ENCODE results near the gene IFNG. TPM values are rescaled to one million over a fixed set of nuclear protein-coding genes. Genes with fewer than 3 reads are reported as not detected.

IFNG gene
- total RNA-seq, 1 experiment from 2014 or later, result not detected

GRCh38 chr12:68176257-68176656, 16.7 kb upstream of the IFNG start:
- no peak overlapping the region for H3K14ac ChIP-seq (ENCODE audit: insufficient read depth, low read length)
- H3K18ac ChIP-seq (ENCODE audit: insufficient read length, low read depth, low read length), result no peak overlapping the region
- H3T11ph ChIP-seq (ENCODE audit: low read length), result no peak overlapping the region
- H4K20me1 ChIP-seq (ENCODE audit: control insufficient read depth, insufficient read depth, insufficient read length), result no peaks in the 10 kb centered on the region
- no peak overlapping the region for H2AFZ ChIP-seq (ENCODE audit: low read length)
- no peaks in the 10 kb centered on the region for H3K27me3 ChIP-seq (ENCODE audit: insufficient read depth, low read length)
- H2BK15ac ChIP-seq (ENCODE audit: low read depth, low read length), result no peak overlapping the region
- no peak overlapping the region for H3K27ac ChIP-seq (ENCODE audit: insufficient read length, low read depth, low read length)
- no peaks in the 10 kb centered on the region for H3K79me1 ChIP-seq (ENCODE audit: insufficient read depth, low read depth, low read length, poor library complexity, severe bottlenecking)
- Mint-ChIP-seq H3K27ac (no peak overlapping the region), H3K4me3 (no peak overlapping the region), H3K27me3 (ENCODE audit: low read depth) (no peaks in the 10 kb centered on the region), H3K4me1 (peaks cover 4 to 7% of the 10 kb centered on the region in 2 experiments), H3K36me3 (ENCODE audit: insufficient read depth in 1 of 3, low read depth in 3 of 3) (no peaks in the 10 kb centered on the region; a peak in 1 of 7 replicates), H3K9me3 (peaks cover 0 to 2% of the 10 kb centered on the region in 2 experiments; a peak in 1 of 5 replicates)
- TF ChIP-seq CTCF (conservative IDR thresholded peaks at IDR 0.05), result no peak
- H3K79me2 ChIP-seq (ENCODE audit: insufficient read depth, low read length), result no peaks in the 10 kb centered on the region
- H3K4me1 ChIP-seq (ENCODE audit: insufficient read depth, low read length), result no peaks in the 10 kb centered on the region
- no peak overlapping the region for H3K56ac ChIP-seq (ENCODE audit: insufficient read length, low read depth, low read length)
- no peak overlapping the region for H2AK5ac ChIP-seq (ENCODE audit: insufficient read length, low read length)
- H3K23ac ChIP-seq (ENCODE audit: insufficient read length, low read depth, low read length), result no peak overlapping the region
- no peak overlapping the region for H2BK5ac ChIP-seq (ENCODE audit: insufficient read length, low read length)
- no peaks in the 10 kb centered on the region for H3K9me3 ChIP-seq (ENCODE audit: control insufficient read depth, low read depth, low read length)
- DNase-seq, result no peak
- no peak overlapping the region for H2BK20ac ChIP-seq (ENCODE audit: low read depth, low read length, poor library complexity, severe bottlenecking)
- no peak overlapping the region for H4K5ac ChIP-seq (ENCODE audit: insufficient read length, low read depth, low read length)
- H2BK120ac ChIP-seq (ENCODE audit: low read depth, low read length, poor library complexity, severe bottlenecking), result no peak overlapping the region
- H4K91ac ChIP-seq (ENCODE audit: insufficient read length, low read depth, low read length), result no peak overlapping the region
- no peak overlapping the region for H2BK12ac ChIP-seq (ENCODE audit: insufficient read length, low read depth, low read length)
- no peaks in the 10 kb centered on the region for H3K23me2 ChIP-seq (ENCODE audit: insufficient read length, low read depth, low read length, poor library complexity, severe bottlenecking)
- H4K8ac ChIP-seq (replicated peaks; ENCODE audit: insufficient read length, low read depth, low read length), result no peak overlapping the region
- H3K9ac ChIP-seq (ENCODE audit: extremely low read depth, insufficient read length, low read length), result no peak overlapping the region
- no peak overlapping the region for H3K4ac ChIP-seq (ENCODE audit: low read depth, low read length)
- no peak overlapping the region for H3K4me2 ChIP-seq (ENCODE audit: insufficient read depth, insufficient read length, low read length)

Measured in H9 (cell line).